Fibroblast of skin of right quadriceps (primary cell): ENCODE measurements around the gene MET.
"Not testable (repeated sequence)": the region's sequence is repeated elsewhere in the genome, so short reads cannot be mapped to it uniquely, and the experiment has no call there.

Experiments
- DNase-seq: peaks from one replicate; pipeline ENCODE4 v3.0.0-alpha.2; 2013

Gene MET

GRCh38 chr7:116754186-116754585 is 82.2 kb downstream of the MET start:
- no peak for DNase-seq

GRCh38 chr7:116757283-116757682 is 85.3 kb downstream of the MET start:
- DNase-seq = no peak

- not testable (repeated sequence) for DNase-seq
Measured at GRCh38 chr7:116759642-116760041, 87.6 kb downstream of the MET start.

- DNase-seq = no peak
Measured at GRCh38 chr7:116762971-116763370, 91.0 kb downstream of the MET start.

- no peak for DNase-seq
Measured at GRCh38 chr7:116763647-116764046, 91.7 kb downstream of the MET start.

GRCh38 chr7:116766881-116767280 is 94.9 kb downstream of the MET start:
- no peak for DNase-seq

GRCh38 chr7:116769546-116769945 is 97.5 kb downstream of the MET start:
- DNase-seq = peak; percentile 18

- no peak for DNase-seq
Measured at GRCh38 chr7:116770941-116771340, 98.9 kb downstream of the MET start.

- no peak for DNase-seq
Measured at GRCh38 chr7:116771640-116772039, 99.6 kb downstream of the MET start.

- DNase-seq = peak; percentile 76
Measured at GRCh38 chr7:116772423-116772863, 100.4 kb downstream of the MET start.

GRCh38 chr7:116772926-116773749 is 101.1 kb downstream of the MET start:
- no peak for DNase-seq

GRCh38 chr7:116776046-116776445 is 104.0 kb downstream of the MET start:
- DNase-seq = no peak

GRCh38 chr7:116776610-116777289 is 104.8 kb downstream of the MET start:
- peak; percentile 84 for DNase-seq

GRCh38 chr7:116777651-116778281 is 105.8 kb downstream of the MET start:
- peak; percentile 88 for DNase-seq

- peak; percentile 43 for DNase-seq
Measured at GRCh38 chr7:116779216-116779615, 107.2 kb downstream of the MET start.

- DNase-seq = no peak
Measured at GRCh38 chr7:116779931-116780330, 107.9 kb downstream of the MET start.

- no peak for DNase-seq
Measured at GRCh38 chr7:116780521-116780920, 108.5 kb downstream of the MET start.

GRCh38 chr7:116780966-116781365 is 109.0 kb downstream of the MET start:
- no peak for DNase-seq

- no peak for DNase-seq
Measured at GRCh38 chr7:116781584-116781983, 109.6 kb downstream of the MET start.

GRCh38 chr7:116782177-116782711 is 110.2 kb downstream of the MET start:
- DNase-seq = peak; percentile 87

GRCh38 chr7:116783666-116784318 is 111.8 kb downstream of the MET start:
- DNase-seq = no peak

- DNase-seq = no peak
Measured at GRCh38 chr7:116784647-116785046, 112.7 kb downstream of the MET start.

GRCh38 chr7:116785843-116786242 is 113.8 kb downstream of the MET start:
- no peak for DNase-seq
